HS-27A (cell line): ENCODE measurements around the gene C21orf58.

Experiments used
- DNase-seq: peaks from one replicate; pipeline ENCODE4 v3.0.0-alpha.2; 2012; ENCODE audit warnings: low read depth, missing footprints

C21orf58 gene

GRCh38 chr21:46352913-46353312 lies 29.2 kb upstream of the C21orf58 start:
- DNase-seq, result no peak

DNA sequence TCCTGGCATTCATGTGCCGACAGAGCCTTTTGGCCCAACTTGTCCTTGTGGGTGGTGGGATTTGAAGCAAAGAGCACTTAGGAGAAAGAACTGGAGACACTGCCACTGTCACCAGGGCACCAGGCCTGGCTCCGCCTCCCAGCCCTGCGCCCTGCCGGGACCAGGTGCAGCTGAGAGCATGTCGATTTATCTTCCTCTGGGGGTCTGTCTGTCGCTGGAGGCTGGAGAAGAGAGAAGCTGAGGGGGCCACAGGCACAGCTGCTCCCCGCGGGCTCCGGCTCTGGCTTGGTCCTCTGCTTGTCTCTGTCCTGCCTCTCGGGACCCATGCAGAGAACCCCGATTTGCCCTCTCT lies 28.5 kb upstream of the C21orf58 start:
- no peak for DNase-seq

- no peak for DNase-seq
Observed at GRCh38 chr21:46351476-46352163, 27.9 kb upstream of the C21orf58 start.

GRCh38 chr21:46350981-46351380 lies 27.3 kb upstream of the C21orf58 start:
- no peak for DNase-seq

DNA sequence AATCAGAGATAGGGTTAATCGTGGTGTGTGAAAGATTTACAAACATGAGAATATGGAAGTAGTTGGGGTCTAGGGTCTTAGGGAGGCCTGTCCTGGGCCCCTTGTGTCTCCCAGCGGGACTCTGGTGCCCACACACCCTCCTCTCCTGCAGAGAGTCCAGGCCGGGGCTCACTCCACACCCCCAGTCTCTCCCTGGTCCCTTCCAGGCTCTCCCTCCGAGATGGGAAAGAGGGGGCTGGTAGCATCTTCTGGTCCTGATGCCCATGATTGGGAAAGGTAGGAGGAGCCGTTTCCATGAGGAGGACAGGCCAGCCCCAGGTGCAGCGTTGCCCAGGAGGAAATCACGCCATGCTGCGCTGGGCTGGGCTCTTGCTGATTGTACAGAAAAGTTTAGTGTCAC lies 26.9 kb upstream of the C21orf58 start:
- no peak for DNase-seq

DNA sequence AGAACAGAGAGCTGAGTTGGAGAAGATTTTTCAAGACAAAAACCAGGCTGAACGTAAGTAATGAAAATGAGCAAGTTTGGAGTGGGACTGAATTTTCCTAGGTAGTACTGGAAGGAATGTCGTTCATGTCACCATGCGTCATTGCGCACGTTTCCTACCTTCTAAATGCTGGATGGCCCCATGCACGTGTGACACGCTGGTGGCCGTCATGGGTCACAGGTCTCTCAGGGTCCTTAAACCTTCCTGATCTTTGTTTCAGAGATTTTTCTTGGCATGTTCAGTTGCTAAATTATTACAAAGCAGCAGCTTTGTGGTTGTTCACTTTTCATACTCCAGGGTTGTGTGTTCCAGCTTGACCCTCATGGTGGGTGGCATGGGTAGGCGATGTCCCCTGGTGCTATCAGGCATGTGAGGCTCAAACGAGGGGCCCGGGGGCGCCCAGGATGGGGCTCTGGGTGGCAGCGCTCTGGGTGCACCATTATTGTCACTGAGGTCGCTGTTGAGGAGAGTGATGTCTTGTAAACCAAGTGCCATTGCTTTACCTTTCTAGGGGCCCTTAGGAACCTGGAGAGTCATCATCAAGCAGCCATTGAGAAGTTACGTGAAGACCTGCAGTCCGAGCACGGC lies 25.6 kb upstream of the C21orf58 start:
- no peak for DNase-seq

DNA sequence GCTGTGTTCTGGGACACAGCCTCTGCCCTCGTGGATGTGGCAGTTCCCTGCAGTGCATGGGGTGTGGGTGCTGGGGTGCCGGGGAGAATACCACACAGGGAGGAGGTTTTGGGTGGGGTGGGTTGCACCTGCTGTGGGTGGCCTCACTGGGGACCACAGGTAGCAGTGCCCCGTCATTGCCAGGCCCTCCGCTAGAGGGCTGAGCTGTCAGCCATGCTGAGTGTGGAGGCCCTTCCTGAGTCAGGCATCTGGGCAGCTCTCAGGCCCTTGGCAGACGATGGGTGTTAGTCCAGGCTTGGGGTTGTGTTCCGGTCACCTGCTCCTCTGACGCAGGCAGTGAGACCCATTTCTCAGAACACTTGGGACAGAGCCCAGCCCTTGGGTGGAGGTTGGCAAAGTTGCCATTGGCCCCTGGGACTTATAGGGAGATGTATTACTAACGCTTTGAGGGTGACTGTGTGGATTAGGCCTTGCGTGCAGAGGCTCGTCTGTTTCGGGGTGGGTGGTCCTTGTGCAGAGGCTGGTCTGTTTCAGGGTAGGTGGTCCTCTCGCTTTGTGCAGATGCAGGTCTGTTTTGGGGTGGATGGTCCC lies 24.2 kb upstream of the C21orf58 start:
- no peak for DNase-seq

DNA sequence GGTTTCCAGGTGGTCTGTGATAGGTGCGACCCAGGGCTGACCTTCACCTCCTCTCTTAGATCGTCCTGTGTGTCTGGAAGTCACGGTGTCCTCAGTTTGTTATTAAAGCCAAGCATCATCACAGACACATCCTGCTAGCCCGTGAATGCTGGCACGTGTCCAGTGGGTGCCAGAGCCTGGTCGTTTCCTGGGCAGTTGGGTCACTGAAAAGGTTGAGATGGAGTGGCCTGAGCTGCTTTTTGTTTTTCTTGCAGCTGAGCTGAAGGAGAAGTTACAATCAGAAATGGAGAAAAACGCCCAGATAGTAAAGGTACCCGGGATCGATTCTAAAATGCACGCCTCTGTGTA lies 23.5 kb upstream of the C21orf58 start:
- DNase-seq, result no peak

DNA sequence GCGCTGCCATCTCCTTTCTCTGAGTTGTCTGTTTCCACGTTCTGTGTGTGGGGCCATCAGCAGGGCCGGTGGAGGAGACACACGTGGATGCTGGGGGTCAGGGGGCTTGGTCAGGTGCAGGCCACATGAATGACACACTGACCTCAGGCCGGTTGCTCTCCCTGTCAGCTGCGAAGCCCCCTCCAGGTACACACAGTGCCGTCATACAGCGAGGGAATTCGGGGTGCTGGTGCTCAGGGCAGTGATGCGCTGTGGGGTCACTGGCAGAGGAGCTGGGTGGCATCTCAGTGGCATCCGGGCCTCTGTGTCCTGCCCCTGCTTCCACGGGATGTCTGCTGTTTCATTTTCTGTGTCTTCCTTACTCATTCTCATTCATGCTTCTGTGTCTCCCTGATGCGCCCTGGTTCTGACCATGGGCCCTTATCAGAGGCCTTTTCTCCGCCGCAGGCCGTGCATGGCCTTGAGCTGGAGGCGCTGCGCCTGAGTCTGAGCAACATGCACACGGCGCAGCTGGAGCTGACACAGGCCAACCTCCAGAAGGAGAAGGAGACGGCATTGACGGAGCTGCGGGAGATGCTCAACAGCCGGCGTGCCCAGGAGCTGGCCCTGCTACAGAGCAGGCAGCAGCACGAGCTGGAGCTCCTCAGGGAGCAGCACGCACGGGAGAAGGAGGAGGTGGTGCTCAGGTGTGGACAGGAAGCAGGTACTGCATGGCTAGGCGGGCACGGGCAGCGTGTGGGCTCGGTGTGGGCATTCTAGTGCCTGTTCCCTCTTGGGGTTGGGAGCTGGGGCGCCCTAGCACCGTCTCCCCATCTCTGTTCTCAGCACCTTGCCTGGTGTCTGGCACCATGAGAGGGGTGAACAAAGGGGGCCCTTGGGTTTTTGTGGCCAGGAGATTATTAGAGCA lies 22.9 kb upstream of the C21orf58 start:
- no peak for DNase-seq

DNA sequence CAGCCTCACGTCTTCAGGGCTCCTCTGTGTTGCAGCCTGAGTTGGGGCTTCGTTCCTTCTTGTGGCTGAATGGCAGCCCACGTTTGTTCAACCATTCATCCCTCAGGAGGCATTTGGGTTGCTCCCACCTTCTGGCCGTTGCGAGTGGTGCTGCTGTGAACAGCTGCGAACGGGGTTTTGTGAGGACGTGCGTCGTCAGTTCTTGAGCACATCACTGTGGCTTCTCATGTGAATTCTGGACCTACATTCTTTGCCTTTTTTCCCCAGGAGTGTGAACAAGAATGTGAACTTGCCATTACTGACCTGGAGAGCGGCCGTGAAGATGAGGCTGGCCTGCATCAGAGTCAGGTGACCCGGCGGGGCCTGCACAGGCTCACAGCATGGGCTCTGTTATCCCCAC lies 22.2 kb upstream of the C21orf58 start:
- DNase-seq, result no peak

- DNase-seq, result no peak
Observed at GRCh38 chr21:46344219-46344915, 20.7 kb upstream of the C21orf58 start.

DNA sequence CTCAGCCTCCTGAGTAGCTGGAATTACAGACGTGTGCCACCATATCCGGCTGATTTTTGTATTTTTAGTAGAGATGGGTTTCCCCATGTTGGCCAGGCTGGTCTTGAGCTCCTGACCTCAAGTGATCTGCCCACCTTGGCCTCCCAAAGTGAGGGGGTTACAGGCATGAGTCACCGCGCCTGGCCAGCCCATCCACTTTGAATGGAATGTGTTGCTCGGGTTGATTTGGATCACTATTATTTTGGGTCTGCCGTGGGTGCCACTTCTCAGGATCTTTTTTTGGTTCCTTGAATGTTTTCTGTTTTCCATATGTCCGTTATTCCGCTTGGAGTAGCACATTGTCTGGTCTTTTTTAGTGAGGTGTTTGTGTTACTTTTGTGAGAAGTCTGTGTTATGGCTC lies 17.3 kb upstream of the C21orf58 start:
- no peak for DNase-seq

DNA sequence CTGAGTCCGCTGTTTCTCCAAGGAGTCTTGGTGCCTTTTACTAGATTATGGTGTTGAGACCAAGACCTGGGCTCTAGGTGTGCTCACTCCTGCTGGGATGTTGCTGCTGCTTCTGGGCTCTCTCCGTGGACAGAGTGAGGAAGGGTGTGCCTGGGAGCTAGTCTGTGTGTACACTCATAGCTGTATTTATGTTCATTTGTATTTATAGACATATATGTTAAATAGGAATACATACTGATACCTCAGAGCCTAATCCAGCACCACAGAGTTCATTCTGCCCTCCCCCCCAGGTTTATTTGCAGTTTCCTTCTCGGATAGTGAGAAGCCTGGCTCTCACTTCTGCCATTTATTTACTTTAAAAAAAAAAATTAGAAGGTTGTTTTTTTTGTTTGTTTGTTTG lies 12.9 kb upstream of the C21orf58 start:
- no peak for DNase-seq

DNA sequence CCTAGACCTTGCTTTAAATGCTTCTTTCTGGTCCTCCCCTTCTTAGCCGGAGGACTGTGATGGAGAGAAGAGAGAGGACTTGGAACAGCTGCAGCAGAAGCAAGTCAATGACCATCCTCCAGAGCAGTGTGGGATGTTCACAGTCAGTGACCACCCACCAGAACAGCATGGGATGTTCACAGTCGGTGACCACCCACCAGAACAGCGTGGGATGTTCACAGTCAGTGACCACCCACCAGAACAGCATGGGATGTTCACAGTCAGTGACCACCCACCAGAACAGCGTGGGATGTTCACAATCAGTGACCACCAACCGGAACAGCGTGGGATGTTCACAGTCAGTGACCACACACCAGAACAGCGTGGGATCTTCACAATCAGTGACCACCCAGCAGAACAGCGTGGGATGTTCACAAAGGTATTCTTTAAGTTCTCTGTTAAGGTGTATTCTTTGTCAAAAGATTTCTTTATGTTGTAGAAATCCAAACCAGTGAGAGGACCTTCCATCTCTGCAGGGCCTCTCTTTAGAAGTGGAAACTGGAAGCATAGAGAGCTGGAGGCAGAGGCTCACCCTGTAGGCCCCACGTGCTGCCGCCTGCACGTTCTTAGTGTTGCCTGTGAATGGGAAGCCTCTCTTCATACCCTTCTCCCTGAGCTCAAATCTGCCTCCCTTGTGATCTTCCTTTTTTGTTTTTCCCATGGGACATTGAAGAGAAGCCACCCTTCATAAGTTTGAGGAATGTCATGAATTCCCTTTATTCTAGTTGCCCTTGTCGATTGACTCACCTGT lies 10.9 kb upstream of the C21orf58 start:
- DNase-seq, result no peak

DNA sequence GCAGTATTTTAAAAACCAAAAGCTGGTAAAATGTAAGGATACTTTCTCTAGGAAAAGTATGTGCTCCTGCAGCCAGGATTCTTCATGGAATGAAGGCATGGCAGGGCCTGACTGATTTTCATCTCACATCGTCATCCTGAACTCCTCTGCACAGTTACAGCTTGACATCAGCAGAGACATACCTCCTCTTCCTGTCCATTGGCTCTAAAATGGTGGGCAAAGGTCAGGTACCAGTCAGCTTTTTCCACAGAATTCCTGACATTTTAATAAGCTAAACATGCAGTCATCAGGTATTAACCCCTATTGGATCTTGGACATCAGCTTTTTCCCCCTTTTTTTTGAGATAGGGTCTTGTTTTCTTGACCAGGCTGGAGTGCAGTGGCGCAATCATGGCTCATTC lies 6.1 kb upstream of the C21orf58 start:
- DNase-seq, result no peak

DNA sequence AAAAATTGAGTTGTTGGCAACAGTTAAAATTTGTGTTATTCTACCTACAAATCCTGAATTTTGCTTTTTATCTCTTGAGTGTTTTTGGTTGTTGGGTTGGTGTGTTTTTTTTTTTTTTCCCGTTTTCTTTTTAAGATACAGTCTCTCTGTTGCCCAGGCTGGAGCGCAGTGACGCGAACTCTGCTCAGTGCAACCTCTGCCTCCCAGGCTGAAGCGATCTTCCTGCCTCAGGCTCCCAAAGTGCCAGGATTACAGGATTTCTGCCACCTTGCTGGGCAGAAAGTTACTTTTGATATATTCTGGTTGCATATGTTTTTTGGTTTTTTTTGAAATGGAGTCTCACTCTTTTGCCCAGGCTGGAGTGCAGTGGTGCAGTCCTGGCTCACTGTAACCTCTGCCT lies 4.5 kb upstream of the C21orf58 start:
- no peak for DNase-seq

- no peak for DNase-seq
Observed at GRCh38 chr21:46327711-46328110, 4.0 kb upstream of the C21orf58 start.

- DNase-seq, result no peak
Observed at GRCh38 chr21:46326110-46326703, 2.5 kb upstream of the C21orf58 start.

DNA sequence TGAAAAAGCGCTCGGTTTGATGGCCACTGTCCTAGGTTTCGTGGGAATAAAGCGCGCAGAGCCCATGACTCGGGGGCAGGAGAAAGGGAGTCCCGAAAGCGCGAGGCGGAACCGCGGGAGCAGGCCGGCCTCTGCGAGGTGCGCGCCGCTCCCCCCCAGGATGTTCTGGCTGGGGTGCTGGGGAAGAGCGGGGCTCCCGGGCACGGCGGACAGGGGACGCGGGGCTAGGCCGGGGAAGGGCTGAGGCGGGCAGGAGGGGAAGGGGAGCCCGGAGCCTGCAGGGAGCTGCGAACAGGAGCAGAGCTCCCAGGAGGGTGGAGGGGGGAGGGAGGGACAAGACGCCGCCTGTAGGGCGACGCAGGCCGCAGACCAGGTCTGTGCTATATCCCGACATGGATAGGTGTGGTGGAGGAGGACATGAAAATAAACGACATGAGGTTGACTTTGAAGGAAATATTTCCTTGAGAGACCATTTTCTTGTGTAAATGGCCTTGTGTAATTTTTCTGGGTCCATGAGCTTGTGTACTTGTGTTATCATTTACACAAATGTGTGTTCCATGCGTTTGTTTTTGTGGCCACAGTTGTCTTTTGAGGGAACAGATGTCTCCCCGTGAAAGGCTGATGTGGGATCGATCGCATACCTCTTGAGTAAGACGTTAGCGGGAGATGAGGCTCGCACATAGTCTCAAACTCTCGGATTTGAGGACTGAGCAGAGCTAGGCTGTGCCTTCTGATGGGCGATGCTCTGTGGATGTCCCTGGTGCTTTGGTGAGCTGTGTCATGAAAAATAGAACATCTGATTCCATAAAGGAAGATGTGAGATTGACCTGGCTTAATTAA lies 1.6 kb upstream of the C21orf58 start:
- DNase-seq, result peak; percentile 29
